GM12873 (cell line): ENCODE data around the gene RAD51D.

Experiments used
- TF ChIP-seq, protein P1 (sequence below): IDR thresholded peaks from 2 replicates; pipeline ENCODE4 v1.5.1; 2012; ENCODE audit warnings: low read depth, mild to moderate bottlenecking, moderate library complexity, low read length, control low read depth; ENCODE audit not compliant: insufficient read depth; ENCODE audit errors: missing control alignments

RAD51D gene

DNA sequence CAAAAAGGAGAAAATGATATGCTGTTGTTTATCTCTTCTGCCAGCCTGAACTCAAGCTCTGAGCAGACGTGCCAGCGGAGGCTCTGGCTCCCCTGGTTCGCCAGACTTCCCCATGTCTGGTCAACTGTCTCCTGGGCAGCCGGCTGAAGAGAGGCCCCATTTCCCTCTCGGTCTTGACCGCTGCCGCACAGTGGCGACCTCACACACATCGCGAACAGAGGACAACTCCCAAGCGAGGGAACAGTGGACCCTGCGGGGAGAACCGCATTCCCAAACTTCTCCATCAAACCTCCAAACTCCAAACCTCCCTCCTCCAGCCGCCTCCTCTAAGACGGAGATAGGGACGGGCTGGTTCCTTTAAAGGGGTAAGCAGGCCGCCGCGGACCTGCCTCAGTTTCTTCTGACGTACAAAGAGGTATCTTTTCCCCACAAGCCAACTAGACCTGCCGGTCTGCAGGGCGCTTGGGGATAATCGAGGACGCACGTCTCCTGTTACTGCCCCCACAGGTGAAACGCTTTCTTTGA is 31.2 kb downstream of the RAD51D start:
- TF ChIP-seq, protein P1, sequence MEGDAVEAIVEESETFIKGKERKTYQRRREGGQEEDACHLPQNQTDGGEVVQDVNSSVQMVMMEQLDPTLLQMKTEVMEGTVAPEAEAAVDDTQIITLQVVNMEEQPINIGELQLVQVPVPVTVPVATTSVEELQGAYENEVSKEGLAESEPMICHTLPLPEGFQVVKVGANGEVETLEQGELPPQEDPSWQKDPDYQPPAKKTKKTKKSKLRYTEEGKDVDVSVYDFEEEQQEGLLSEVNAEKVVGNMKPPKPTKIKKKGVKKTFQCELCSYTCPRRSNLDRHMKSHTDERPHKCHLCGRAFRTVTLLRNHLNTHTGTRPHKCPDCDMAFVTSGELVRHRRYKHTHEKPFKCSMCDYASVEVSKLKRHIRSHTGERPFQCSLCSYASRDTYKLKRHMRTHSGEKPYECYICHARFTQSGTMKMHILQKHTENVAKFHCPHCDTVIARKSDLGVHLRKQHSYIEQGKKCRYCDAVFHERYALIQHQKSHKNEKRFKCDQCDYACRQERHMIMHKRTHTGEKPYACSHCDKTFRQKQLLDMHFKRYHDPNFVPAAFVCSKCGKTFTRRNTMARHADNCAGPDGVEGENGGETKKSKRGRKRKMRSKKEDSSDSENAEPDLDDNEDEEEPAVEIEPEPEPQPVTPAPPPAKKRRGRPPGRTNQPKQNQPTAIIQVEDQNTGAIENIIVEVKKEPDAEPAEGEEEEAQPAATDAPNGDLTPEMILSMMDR: peak; percentile 30

DNA sequence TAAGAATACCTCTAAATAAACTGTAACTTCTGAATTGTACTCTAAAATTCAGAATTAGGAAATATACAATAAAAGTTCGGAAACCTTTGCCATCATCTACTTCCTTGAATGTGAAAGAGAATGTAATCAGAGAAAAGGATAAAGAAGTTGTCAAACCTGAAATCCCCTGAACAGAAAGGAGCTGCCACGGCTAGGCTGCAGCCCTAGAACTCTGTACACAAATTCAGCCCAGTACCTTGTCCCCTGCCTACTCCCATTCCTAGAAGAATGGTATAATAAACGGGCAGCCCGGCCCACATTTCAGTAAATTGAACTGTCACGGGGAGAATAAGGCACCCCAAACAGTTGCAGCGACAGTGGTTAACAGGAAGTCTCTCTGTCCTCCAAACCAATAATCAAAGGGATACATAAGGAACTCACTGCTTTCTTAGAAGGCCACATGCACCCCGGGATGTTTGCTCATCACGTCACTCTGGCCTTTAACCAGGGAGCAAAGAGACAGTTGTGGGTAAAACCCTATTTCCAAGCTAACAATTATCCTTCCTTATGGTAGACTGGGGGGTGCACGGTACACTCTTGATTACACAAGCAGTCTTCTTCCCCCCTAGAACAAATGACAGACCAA is 31.8 kb downstream of the RAD51D start:
- TF ChIP-seq, protein P1: no peak

DNA sequence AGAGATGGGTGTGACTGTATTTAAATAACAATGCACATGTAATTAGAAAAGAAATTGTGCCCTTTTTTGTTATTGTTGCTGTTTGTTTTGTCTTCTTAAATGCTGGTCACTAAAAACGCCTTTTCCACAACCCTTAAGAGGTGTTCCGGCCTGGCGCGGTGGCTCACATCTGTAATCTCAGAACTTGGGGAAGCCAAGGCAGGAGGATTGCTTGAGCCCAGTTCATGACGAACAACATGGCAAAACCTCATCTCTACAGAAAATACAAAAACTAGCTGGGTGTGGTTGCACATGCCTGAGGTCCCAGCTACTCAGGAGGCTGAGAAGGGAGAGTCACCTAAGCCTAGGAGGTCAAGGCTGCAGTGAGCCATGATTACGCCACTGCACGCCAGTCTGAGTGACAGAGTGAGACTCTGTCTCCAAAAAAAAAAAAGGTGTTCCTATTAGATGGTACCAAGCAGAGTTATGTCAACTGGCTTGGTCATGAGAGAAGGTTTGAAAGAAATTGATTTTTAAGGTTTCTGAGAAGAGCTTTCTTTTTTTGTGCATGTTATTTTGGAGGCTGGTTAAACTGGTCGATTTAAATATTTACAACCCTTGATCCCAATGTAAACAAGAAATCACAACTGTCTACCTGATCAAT is 32.6 kb downstream of the RAD51D start:
- TF ChIP-seq, protein P1: no peak

DNA sequence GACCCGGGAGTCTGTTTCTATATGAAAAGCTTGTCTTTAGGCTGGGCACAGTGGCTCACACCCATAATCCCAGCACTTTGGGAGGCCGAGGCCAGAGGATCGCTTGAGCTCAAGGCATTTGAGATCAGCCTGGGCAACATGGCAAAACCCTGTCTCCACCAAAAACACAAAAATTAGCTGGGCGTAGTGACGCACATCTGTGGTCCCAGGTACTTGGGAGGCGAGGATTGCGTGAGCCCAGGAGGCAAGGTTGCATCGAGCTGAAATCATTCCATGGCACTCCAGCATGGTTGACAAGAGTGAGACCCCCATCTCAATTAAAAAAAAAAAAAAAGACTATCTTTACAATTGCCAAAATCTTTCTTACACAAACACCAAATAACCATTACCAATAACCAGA is 33.5 kb downstream of the RAD51D start:
- TF ChIP-seq, protein P1: no peak

DNA sequence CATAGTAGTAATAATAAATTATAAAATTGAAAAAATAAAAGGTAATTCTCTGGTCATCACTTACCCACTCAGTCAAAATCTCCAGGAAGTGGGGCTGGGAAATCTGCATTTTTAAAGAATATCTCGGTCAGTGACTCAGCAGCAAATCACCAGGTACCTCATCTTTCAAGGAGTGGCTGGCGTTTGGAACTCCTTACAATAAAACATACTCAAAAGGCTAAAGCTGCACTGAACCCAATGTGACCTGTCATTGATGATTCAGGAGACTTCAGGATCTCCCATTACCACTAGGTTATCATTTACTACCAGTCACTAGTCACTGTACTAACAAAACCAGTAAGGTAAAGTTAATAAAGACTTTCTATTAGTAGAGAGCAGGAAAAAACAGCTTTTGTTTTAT is 34.7 kb downstream of the RAD51D start:
- TF ChIP-seq, protein P1: no peak

DNA sequence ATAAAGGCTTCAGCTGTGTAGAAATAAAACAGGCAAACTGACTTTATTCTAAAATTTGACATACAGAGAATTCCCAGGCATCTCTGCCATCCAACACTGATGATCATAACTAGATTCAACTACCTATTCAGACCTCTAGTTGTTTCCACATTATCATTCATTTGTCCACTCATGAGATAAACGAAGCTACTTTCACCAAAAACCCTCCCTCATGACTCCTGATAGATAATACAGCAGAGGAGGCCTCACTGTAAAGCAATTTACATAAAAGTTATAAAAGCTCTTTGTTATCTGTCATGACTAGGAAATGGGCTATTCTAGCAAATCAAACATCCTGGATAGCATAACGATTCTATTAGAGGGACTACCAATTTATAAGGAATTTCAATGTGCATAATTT is 36.6 kb downstream of the RAD51D start:
- TF ChIP-seq, protein P1: no peak

DNA sequence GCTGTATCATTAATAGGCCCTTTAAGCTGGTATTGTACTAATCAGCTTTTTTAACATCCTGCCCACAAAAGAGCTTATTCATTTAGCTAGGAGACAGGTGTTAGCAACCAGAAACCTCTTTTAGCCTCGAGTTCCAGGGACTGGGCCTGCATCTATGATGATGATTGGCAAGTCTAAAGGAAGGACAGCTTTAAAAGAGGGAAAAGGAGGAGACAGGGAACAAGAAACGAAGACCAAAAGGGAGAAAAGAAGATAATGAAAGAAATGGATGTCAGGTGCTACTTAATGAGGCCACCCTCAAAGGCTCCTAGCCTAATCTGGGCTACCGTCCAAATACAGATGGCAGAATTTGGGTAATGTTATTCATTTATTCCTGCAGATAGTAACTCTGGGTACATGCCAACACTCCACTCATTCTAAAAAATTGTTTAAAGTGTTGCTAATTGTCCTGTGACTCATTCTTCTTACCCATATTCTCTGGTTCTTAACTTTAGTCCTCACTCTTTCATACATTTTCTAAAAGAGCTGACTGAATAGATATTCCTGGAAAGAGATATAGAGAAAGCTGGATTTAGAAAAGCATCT is 37.5 kb downstream of the RAD51D start:
- TF ChIP-seq, protein P1: no peak
